ENCODE data around the gene CFTR.

GRCh38 chr7:117472335-117472734, 7.5 kb upstream of the CFTR start:
- TF ChIP-seq POLR2A (IDR thresholded peaks at IDR 0.05), result no peak
- TF ChIP-seq, protein P1, sequence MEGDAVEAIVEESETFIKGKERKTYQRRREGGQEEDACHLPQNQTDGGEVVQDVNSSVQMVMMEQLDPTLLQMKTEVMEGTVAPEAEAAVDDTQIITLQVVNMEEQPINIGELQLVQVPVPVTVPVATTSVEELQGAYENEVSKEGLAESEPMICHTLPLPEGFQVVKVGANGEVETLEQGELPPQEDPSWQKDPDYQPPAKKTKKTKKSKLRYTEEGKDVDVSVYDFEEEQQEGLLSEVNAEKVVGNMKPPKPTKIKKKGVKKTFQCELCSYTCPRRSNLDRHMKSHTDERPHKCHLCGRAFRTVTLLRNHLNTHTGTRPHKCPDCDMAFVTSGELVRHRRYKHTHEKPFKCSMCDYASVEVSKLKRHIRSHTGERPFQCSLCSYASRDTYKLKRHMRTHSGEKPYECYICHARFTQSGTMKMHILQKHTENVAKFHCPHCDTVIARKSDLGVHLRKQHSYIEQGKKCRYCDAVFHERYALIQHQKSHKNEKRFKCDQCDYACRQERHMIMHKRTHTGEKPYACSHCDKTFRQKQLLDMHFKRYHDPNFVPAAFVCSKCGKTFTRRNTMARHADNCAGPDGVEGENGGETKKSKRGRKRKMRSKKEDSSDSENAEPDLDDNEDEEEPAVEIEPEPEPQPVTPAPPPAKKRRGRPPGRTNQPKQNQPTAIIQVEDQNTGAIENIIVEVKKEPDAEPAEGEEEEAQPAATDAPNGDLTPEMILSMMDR (IDR thresholded peaks at IDR 0.05), result no peak
